GM12873 (cell line): ENCODE data around the gene DLG2.

ENCODE experiments used
- CTCF ChIP-seq: IDR thresholded peaks from 2 replicates; pipeline ENCODE4 v1.5.1; 2012; ENCODE audit warnings: low read depth, mild to moderate bottlenecking, moderate library complexity, low read length, control low read depth; ENCODE audit not compliant: insufficient read depth; ENCODE audit errors: missing control alignments

DLG2 gene

GRCh38 chr11:85346484-85346883, 280.7 kb downstream of the DLG2 start:
- no peak for TF ChIP-seq CTCF

GRCh38 chr11:85318573-85318972, 308.6 kb downstream of the DLG2 start:
- no peak for TF ChIP-seq CTCF

GRCh38 chr11:85316967-85317366, 310.2 kb downstream of the DLG2 start:
- TF ChIP-seq CTCF, result no peak

- no peak for TF ChIP-seq CTCF
These were observed 313.4 kb downstream of the DLG2 start for GRCh38 chr11:85313741-85314140.

- TF ChIP-seq CTCF, result no peak
These were observed 316.7 kb downstream of the DLG2 start for GRCh38 chr11:85310479-85310878.

- no peak for TF ChIP-seq CTCF
These were observed 319.8 kb downstream of the DLG2 start for GRCh38 chr11:85307366-85307765.

- no peak for TF ChIP-seq CTCF
These were observed 325.1 kb downstream of the DLG2 start for GRCh38 chr11:85301895-85302678.
